Right kidney (tissue), 1 donor: ENCODE data around the gene ADAMTS20.

Source experiments
- DNase-seq: peaks from one replicate; pipeline ENCODE4 v3.0.0-alpha.2; 2016

The ADAMTS20 gene

DNA sequence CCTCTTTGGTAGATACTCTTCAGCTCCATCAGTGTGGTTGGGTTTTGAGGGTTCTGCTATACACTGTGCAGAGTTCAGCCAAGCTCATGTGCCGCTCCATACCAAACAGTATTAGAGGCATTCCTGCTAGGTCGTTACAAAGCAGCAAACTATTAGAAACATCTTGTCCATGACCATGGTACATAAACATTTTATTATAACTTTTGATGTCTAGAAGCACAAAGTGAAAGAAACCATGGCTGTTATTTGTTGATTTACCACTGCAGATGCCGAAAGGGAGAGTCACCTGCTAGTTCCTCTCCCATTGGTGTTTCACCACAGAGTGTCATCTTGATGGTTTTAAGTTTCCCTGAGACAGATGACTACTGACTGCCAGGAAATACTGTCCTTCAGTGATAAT lies 242.0 kb downstream of the ADAMTS20 start:
- no peak for DNase-seq

DNA sequence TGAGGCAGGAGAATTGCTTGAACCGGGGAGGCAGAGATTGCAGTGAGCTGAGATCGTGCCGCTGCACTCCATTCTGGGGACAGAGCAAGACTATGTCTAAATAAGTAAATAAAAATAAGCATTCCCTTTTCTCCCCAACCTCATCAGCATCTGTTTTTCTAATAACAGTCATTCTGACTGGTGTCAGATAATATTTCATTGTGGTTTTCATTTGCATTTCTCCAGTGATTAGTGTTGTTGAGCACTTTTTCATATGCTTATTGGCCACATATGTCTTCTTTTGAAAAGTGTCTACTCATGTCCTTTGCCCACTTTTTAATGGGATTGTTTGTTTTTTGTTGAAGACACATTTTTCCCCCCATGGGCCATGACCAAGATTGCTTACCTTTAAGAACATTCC lies 243.2 kb downstream of the ADAMTS20 start:
- DNase-seq = no peak

DNA sequence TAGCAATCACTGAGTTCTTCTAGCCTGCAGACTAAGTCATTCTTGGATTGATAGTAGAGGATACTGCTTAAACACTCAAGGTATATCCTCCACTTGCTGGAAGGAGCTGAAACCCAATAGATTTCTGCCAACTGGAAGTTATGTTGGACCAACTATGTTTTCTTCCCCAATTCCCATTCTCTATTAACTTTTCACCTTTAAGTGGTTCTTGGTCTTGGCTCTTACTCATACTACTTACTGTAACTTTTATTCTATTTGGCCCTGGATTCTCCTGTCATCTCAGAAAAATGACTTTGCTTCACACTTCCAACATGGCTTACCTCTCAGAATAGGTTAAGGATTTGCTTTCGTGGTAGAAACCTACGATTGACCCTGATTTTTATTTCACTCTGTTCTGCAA lies 244.9 kb downstream of the ADAMTS20 start:
- DNase-seq = no peak

DNA sequence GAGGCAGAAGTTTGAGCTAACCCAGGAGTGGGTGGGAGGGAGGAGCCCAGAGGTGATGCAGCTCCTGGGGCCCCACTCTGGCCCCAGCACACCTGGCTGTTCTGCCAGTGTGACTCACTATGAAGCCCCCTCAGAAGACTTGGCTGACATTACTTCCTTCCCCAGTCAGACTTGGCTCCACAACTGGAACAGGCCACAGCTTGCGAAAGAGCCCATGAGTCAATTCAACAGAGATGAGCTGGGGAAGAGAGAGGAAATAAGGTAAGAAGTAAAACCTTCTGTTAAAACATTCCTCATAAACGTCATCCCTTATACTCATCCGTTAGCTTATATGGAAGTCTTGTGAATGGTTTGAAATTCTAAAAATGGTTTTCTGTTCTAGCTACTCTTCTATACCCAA lies 245.9 kb downstream of the ADAMTS20 start:
- no peak for DNase-seq

DNA sequence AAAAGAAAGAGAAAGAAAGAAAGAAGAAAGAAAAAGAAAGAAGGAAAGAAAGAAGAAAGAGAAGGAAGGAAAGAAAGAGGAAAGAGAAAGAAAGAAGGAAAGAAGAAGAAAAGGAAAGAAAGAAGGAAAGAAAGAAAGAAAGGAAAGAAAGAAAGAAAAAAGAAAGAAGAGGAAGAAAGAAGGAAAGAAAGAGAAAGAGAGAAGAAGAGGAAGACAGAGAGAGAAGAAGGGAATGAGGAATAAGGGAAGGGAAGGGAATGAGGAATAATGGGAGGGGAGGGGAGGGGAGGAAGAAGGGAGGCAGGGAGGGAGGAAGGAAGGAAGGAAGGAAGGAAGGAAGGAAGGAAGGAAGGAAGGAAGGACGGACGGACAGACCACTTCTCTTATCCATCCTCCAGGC lies 246.9 kb downstream of the ADAMTS20 start:
- no peak for DNase-seq
